Parathyroid adenoma (tissue), 2 donors: Measurements from ENCODE around the gene ARHGAP42.

ENCODE experiments used
- H2AFZ ChIP-seq: fragments of 300-600 bp; sonication (generic); one replicate; pipeline ENCODE4 v1.7.0; 2017; ENCODE audit warnings: antibody characterized with exemption, mild to moderate bottlenecking
- H3K27ac ChIP-seq: fragments of 300-600 bp; sonication (generic); one replicate; pipeline ENCODE4 v1.7.0; 2017
- H3K27me3 ChIP-seq: fragments of 300-600 bp; sonication (generic); one replicate; pipeline ENCODE4 v1.7.0; 2017; ENCODE audit warnings: low read length; ENCODE audit not compliant: control insufficient read depth, insufficient read depth
- H3K36me3 ChIP-seq: fragments of 300-600 bp; sonication (generic); one replicate; pipeline ENCODE4 v1.7.0; 2017; ENCODE audit warnings: low read length; ENCODE audit not compliant: control insufficient read depth, insufficient read depth
- H3K4me1 ChIP-seq: fragments of 300-600 bp; sonication (generic); one replicate; pipeline ENCODE4 v1.7.0; 2017; ENCODE audit warnings: control low read depth
- H3K4me2 ChIP-seq: fragments of 300-600 bp; sonication (generic); one replicate; pipeline ENCODE4 v1.7.0; 2017; ENCODE audit warnings: low read length
- H3K4me3 ChIP-seq: fragments of 300-600 bp; sonication (generic); one replicate; pipeline ENCODE4 v1.7.0; 2017; ENCODE audit warnings: low read depth, low read length
- H3K79me2 ChIP-seq: fragments of 300-600 bp; sonication (generic); one replicate; pipeline ENCODE4 v1.7.0; 2017; ENCODE audit warnings: control low read depth
- H3K9ac ChIP-seq: fragments of 300-600 bp; sonication (generic); one replicate; pipeline ENCODE4 v1.7.0; 2017; ENCODE audit warnings: mild to moderate bottlenecking
- H3K9me3 ChIP-seq: fragments of 300-600 bp; sonication (generic); one replicate; pipeline ENCODE4 v1.7.0; 2017; ENCODE audit warnings: low read length; ENCODE audit not compliant: control insufficient read depth
- CTCF ChIP-seq: fragments of 300-600 bp; sonication (generic); IDR thresholded peaks from one replicate; pipeline ENCODE4 v1.7.0; 2017; ENCODE audit warnings: antibody characterized with exemption, mild to moderate bottlenecking
- donor health status: primary hyperparathyroidism.

ARHGAP42 gene

GRCh38 chr11:100824041-100824809, 137.1 kb downstream of the ARHGAP42 start:
- H3K36me3 ChIP-seq, result no peaks in the 10 kb centered on the region
- TF ChIP-seq CTCF, result no peak
- H3K27ac ChIP-seq, result no peak overlapping the region

GRCh38 chr11:100825626-100826025, 138.5 kb downstream of the ARHGAP42 start:
- Histone ChIP-seq H3K4me3 (no peak overlapping the region), H3K79me2 (no peaks in the 10 kb centered on the region), H3K4me2 (no peak overlapping the region), H3K9me3 (no peaks in the 10 kb centered on the region), H3K27ac (no peak overlapping the region), H3K36me3 (no peaks in the 10 kb centered on the region), H3K4me1 (peaks cover under 1% of the 10 kb centered on the region), H2AFZ (no peak overlapping the region), H3K9ac (no peak overlapping the region), H3K27me3 (no peaks in the 10 kb centered on the region)
- TF ChIP-seq CTCF, result no peak

More at GRCh38 chr11:100824041-100824809, 137.1 kb downstream of the ARHGAP42 start:
- Histone ChIP-seq H3K79me2 (no peaks in the 10 kb centered on the region), H3K9me3 (no peaks in the 10 kb centered on the region), H3K4me2 (no peak overlapping the region), H3K4me1 (no peaks in the 10 kb centered on the region), H3K27me3 (no peaks in the 10 kb centered on the region), H3K4me3 (no peak overlapping the region), H3K9ac (no peak overlapping the region), H2AFZ (no peak overlapping the region)

DNA sequence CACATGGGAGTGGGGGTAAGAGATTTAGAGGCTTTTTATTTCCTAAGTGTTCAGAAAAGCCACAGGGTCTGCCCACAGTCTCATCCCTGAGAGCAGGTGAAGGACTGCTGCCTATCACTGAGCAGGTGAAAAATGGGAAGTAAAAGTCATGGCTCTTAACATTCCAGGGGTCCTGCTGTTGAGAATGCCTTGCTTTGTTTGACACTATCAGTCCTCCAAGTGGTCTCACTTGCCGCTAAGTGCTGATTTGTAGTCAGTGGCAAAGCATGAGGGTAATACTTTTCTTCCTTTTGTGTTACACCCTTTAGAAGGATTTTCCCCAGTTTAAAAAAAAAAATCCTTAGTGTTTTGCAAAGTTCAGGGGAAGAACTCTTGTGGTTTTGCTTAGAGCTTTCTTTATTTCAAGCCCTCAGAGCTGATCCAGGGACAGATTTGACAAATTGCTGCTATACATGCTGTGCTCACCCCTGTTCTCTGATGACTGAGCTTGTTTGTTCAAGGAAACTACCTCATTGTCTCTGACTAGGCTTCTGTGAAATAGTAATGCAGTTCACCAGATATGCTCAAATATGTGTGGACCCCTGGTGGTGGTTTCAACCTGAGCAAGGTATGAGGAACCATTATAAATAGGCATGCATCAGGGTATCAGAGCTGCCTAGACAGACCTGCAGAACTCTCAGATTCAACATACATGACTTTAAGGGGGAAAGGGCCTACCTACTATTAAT, 141.0 kb downstream of the ARHGAP42 start:
- Histone ChIP-seq H3K79me2 (no peaks in the 10 kb centered on the region), H3K9me3 (no peaks in the 10 kb centered on the region), H3K36me3 (no peaks in the 10 kb centered on the region), H3K27ac (no peak overlapping the region), H3K27me3 (no peaks in the 10 kb centered on the region), H3K4me1 (peaks cover 15% of the 10 kb centered on the region), H3K9ac (no peak overlapping the region), H3K4me2 (no peak overlapping the region), H3K4me3 (no peak overlapping the region), H2AFZ (no peak overlapping the region)
- TF ChIP-seq CTCF, result peak; percentile 7

GRCh38 chr11:100830274-100830673, 143.2 kb downstream of the ARHGAP42 start:
- Histone ChIP-seq H3K27me3 (no peaks in the 10 kb centered on the region), H3K9ac (no peak overlapping the region), H2AFZ (no peak overlapping the region), H3K27ac (no peak overlapping the region), H3K36me3 (no peaks in the 10 kb centered on the region), H3K4me3 (no peak overlapping the region), H3K9me3 (no peaks in the 10 kb centered on the region), H3K79me2 (no peaks in the 10 kb centered on the region), H3K4me1 (peaks cover 15% of the 10 kb centered on the region), H3K4me2 (no peak overlapping the region)
- TF ChIP-seq CTCF, result no peak
